ENCODE data around the gene MRPS5.

Gene MRPS5

GRCh38 chr2:95121407-95122196 lies at the start of gene MRPS5:
Gene MRPS5, minus strand, starts transcription at chr2:95121808. Its CDS starts 17 bp downstream, at chr2:95121791.
- TF ChIP-seq NFIC (IDR thresholded peaks at IDR 0.05) (no peak; the same call in 1 of the 2 replicates), EGR1 (IDR thresholded peaks at IDR 0.05) (no peak; the same call in 1 of the 2 replicates), ZBTB7A (IDR thresholded peaks at IDR 0.05; ENCODE audit: low read depth) (peak; percentile 52), TAF1 (IDR thresholded peaks at IDR 0.05; ENCODE audit: low read depth) (peak; percentile 95), TCF12 (IDR thresholded peaks at IDR 0.05; ENCODE audit: low read depth) (peak; percentile 32; the same call in 1 of the 2 replicates), CEBPB (IDR thresholded peaks at IDR 0.05) (no peak), RAD21 (IDR thresholded peaks at IDR 0.05; ENCODE audit: low read depth) (no peak), FOXM1 (IDR thresholded peaks at IDR 0.05; ENCODE audit: borderline replicate concordance, low read depth) (no peak), YY1 (IDR thresholded peaks at IDR 0.05; ENCODE audit: low read depth) (peak; percentile 93), CREB1 (IDR thresholded peaks at IDR 0.05; ENCODE audit: low read depth) (no peak), USF1 (IDR thresholded peaks at IDR 0.05) (no peak), TEAD4 (IDR thresholded peaks at IDR 0.05) (peak; percentile 38; the same call in 1 of the 2 replicates), EP300 (IDR thresholded peaks at IDR 0.05; ENCODE audit: borderline replicate concordance) (peak; percentile 25; the same call in 1 of the 2 replicates)
- TF ChIP-seq, protein P1, sequence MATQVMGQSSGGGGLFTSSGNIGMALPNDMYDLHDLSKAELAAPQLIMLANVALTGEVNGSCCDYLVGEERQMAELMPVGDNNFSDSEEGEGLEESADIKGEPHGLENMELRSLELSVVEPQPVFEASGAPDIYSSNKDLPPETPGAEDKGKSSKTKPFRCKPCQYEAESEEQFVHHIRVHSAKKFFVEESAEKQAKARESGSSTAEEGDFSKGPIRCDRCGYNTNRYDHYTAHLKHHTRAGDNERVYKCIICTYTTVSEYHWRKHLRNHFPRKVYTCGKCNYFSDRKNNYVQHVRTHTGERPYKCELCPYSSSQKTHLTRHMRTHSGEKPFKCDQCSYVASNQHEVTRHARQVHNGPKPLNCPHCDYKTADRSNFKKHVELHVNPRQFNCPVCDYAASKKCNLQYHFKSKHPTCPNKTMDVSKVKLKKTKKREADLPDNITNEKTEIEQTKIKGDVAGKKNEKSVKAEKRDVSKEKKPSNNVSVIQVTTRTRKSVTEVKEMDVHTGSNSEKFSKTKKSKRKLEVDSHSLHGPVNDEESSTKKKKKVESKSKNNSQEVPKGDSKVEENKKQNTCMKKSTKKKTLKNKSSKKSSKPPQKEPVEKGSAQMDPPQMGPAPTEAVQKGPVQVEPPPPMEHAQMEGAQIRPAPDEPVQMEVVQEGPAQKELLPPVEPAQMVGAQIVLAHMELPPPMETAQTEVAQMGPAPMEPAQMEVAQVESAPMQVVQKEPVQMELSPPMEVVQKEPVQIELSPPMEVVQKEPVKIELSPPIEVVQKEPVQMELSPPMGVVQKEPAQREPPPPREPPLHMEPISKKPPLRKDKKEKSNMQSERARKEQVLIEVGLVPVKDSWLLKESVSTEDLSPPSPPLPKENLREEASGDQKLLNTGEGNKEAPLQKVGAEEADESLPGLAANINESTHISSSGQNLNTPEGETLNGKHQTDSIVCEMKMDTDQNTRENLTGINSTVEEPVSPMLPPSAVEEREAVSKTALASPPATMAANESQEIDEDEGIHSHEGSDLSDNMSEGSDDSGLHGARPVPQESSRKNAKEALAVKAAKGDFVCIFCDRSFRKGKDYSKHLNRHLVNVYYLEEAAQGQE (IDR thresholded peaks at IDR 0.05; ENCODE audit: low read depth): no peak
- TF ChIP-seq, protein P2, sequence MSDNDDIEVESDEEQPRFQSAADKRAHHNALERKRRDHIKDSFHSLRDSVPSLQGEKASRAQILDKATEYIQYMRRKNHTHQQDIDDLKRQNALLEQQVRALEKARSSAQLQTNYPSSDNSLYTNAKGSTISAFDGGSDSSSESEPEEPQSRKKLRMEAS (IDR thresholded peaks at IDR 0.05): peak; percentile 84

- TF ChIP-seq RAD21 (IDR thresholded peaks at IDR 0.05; ENCODE audit: low read depth) (no peak), YY1 (IDR thresholded peaks at IDR 0.05; ENCODE audit: low read depth) (no peak), ZBTB7A (IDR thresholded peaks at IDR 0.05; ENCODE audit: low read depth) (no peak), CREB1 (IDR thresholded peaks at IDR 0.05; ENCODE audit: low read depth) (no peak), NFIC (IDR thresholded peaks at IDR 0.05) (no peak), TEAD4 (IDR thresholded peaks at IDR 0.05) (no peak), FOXM1 (IDR thresholded peaks at IDR 0.05; ENCODE audit: borderline replicate concordance, low read depth) (no peak), TCF12 (IDR thresholded peaks at IDR 0.05; ENCODE audit: low read depth) (no peak), TAF1 (IDR thresholded peaks at IDR 0.05; ENCODE audit: low read depth) (no peak), USF1 (IDR thresholded peaks at IDR 0.05) (no peak), EP300 (IDR thresholded peaks at IDR 0.05; ENCODE audit: borderline replicate concordance) (no peak), CEBPB (IDR thresholded peaks at IDR 0.05) (no peak), EGR1 (IDR thresholded peaks at IDR 0.05) (no peak)
- TF ChIP-seq, protein P2 (IDR thresholded peaks at IDR 0.05): no peak
- TF ChIP-seq, protein P1 (IDR thresholded peaks at IDR 0.05; ENCODE audit: low read depth): no peak
Measured at GRCh38 chr2:95166065-95166763, 44.6 kb upstream of the MRPS5 start.

GRCh38 chr2:95165371-95166064 lies 43.9 kb upstream of the MRPS5 start, which contains the start of gene ZNF2:
Gene ZNF2, plus strand, starts transcription at chr2:95165809. Its CDS starts 10,418 bp downstream, at chr2:95176227.
- TF ChIP-seq, protein P1 (IDR thresholded peaks at IDR 0.05; ENCODE audit: low read depth): no peak
- TF ChIP-seq USF1 (IDR thresholded peaks at IDR 0.05): peak; percentile 76
- peak; percentile 95 for TF ChIP-seq TAF1 (IDR thresholded peaks at IDR 0.05; ENCODE audit: low read depth)
- TF ChIP-seq TCF12 (IDR thresholded peaks at IDR 0.05; ENCODE audit: low read depth): peak; percentile 65; the same call in 1 of the 2 replicates
- TF ChIP-seq RAD21 (IDR thresholded peaks at IDR 0.05; ENCODE audit: low read depth): no peak
- TF ChIP-seq, protein P2 (IDR thresholded peaks at IDR 0.05): peak; percentile 89
- no peak; the same call in 1 of the 2 replicates for TF ChIP-seq EGR1 (IDR thresholded peaks at IDR 0.05)
- peak; percentile 97 for TF ChIP-seq CREB1 (IDR thresholded peaks at IDR 0.05; ENCODE audit: low read depth)
- no peak for TF ChIP-seq NFIC (IDR thresholded peaks at IDR 0.05)
- TF ChIP-seq YY1 (IDR thresholded peaks at IDR 0.05; ENCODE audit: low read depth): peak; percentile 97
